Left ventricle myocardium superior (tissue), 1 donor: ENCODE results near the gene GJC2. TPM values are rescaled to one million over a fixed set of nuclear protein-coding genes. Genes with fewer than 3 reads are reported as not detected.

ENCODE experiments used
- ATAC-seq: fragments of 200-7000 bp; cut with Tn5 transposase; one replicate; pipeline ENCODE4 v1.9.1; 2020; ENCODE audit warnings: mild to moderate bottlenecking, moderate library complexity
- DNase-seq: peaks from one replicate; pipeline ENCODE4 v3.0.0-alpha.2; 2020
- intact Hi-C: fragments of 100-400 bp; cut with micrococcal nuclease; formaldehyde crosslinking; loops from one replicate; pipeline ENCODE4 v1.11.0; 2022
- total RNA-seq: library from RNA; stranded (reverse); fragmentation: NEBNext Ultra II Directional; extraction: Animal tissue kit (Norgen Biotek cat#: 25700); gene quantifications from one replicate; pipeline ENCODE4 v1.2.1, GENCODE V29; 2021
- donor health status: DM: no; HTN: yes; CAD: no; lungs with severe emphysema.

GJC2 gene
- total RNA-seq, 1 donor from 2014 or later: 1.7 TPM

GRCh38 chr1:228154670-228155571 is 5.2 kb downstream of the GJC2 start:
- DNase-seq (peak; percentile 25), ATAC-seq (no peak)
- intact Hi-C loops: no loop called here

- intact Hi-C loops: no loop called here
- ATAC-seq (no peak), DNase-seq (no peak)
Observed at GRCh38 chr1:228155596-228156514, 6.1 kb downstream of the GJC2 start.

- DNase-seq (peak; percentile 32), ATAC-seq (no peak)
- intact Hi-C loops: no loop called here
Observed at GRCh38 chr1:228156515-228156881, 6.8 kb downstream of the GJC2 start.

- no peak for ATAC-seq
- intact Hi-C loops: no loop called here
- DNase-seq: peak; percentile 21
Observed at GRCh38 chr1:228156941-228157728, 7.4 kb downstream of the GJC2 start.

- ATAC-seq: no peak
- DNase-seq: peak; percentile 26
Observed at GRCh38 chr1:228157729-228158126, 8.0 kb downstream of the GJC2 start.

GRCh38 chr1:228158151-228159007 is 8.6 kb downstream of the GJC2 start:
- intact Hi-C loops: no loop called here
- ATAC-seq (no peak), DNase-seq (peak; percentile 26)

More at GRCh38 chr1:228157729-228158126, 8.0 kb downstream of the GJC2 start:
- intact Hi-C loops: no loop called here

GRCh38 chr1:228159008-228159665 is 9.4 kb downstream of the GJC2 start:
- peak; percentile 16 for DNase-seq
- intact Hi-C loops: no loop called here
- ATAC-seq: no peak

GRCh38 chr1:228160201-228160761 is 10.6 kb downstream of the GJC2 start:
- ATAC-seq (no peak), DNase-seq (peak; percentile 29)
- intact Hi-C loops: no loop called here

- intact Hi-C loops: no loop called here
- ATAC-seq: no peak
- no peak for DNase-seq
Observed at GRCh38 chr1:228161362-228161761, 11.6 kb downstream of the GJC2 start.

GRCh38 chr1:228161866-228162265 is 12.1 kb downstream of the GJC2 start:
- no peak for ATAC-seq
- intact Hi-C loops: no loop called here
- DNase-seq: no peak

GRCh38 chr1:228162286-228163006 is 12.7 kb downstream of the GJC2 start:
- no peak for ATAC-seq
- peak; percentile 65 for DNase-seq
- intact Hi-C loops: no loop called here

GRCh38 chr1:228163007-228163753 is 13.4 kb downstream of the GJC2 start:
- no peak for ATAC-seq
- intact Hi-C loops: no loop called here
- DNase-seq: peak; percentile 66

GRCh38 chr1:228163776-228164519 is 14.2 kb downstream of the GJC2 start:
- DNase-seq (no peak), ATAC-seq (no peak)
- intact Hi-C loops: no loop called here

- ATAC-seq (no peak), DNase-seq (peak; percentile 35)
- intact Hi-C loops: no loop called here
Observed at GRCh38 chr1:228164561-228165371, 15.0 kb downstream of the GJC2 start.
